GM21367 (cell line): ENCODE data around the gene WNT4.

Experiments used
- ATAC-seq: cut with Tn5 transposase; IDR thresholded peaks from one replicate; pipeline ENCODE4 v1.9.1; 2021; ENCODE audit not compliant: unreplicated experiment

The WNT4 gene

GRCh38 chr1:22164841-22165808, 22.2 kb upstream of the WNT4 start:
- ATAC-seq, result no peak

GRCh38 chr1:22163564-22163963, 20.7 kb upstream of the WNT4 start:
- no peak for ATAC-seq

GRCh38 chr1:22163137-22163536, 20.2 kb upstream of the WNT4 start:
- ATAC-seq, result no peak

- no peak for ATAC-seq
These were observed 17.0 kb upstream of the WNT4 start for GRCh38 chr1:22159891-22160290.

- no peak for ATAC-seq
These were observed 15.8 kb upstream of the WNT4 start for GRCh38 chr1:22158654-22159053.

GRCh38 chr1:22157359-22157966, 14.6 kb upstream of the WNT4 start:
- ATAC-seq, result no peak

- no peak for ATAC-seq
These were observed 12.6 kb upstream of the WNT4 start for GRCh38 chr1:22155517-22155916.

GRCh38 chr1:22154626-22155025, 11.7 kb upstream of the WNT4 start:
- no peak for ATAC-seq

- no peak for ATAC-seq
These were observed 11.0 kb upstream of the WNT4 start for GRCh38 chr1:22153660-22154437.

GRCh38 chr1:22150923-22151322, 8.0 kb upstream of the WNT4 start:
- no peak for ATAC-seq

- ATAC-seq, result no peak
These were observed 407 bp downstream of the WNT4 start for GRCh38 chr1:22142315-22143064.

GRCh38 chr1:22141554-22142314, 1.2 kb downstream of the WNT4 start:
- no peak for ATAC-seq

GRCh38 chr1:22140694-22141093, 2.2 kb downstream of the WNT4 start:
- ATAC-seq, result no peak

- ATAC-seq, result no peak
These were observed 3.1 kb downstream of the WNT4 start for GRCh38 chr1:22139817-22140216.

GRCh38 chr1:22139066-22139594, 3.8 kb downstream of the WNT4 start:
- no peak for ATAC-seq

GRCh38 chr1:22137004-22137720, 5.7 kb downstream of the WNT4 start:
- ATAC-seq, result no peak

- ATAC-seq, result no peak
These were observed 9.0 kb downstream of the WNT4 start for GRCh38 chr1:22133931-22134324.

GRCh38 chr1:22133247-22133930, 9.5 kb downstream of the WNT4 start:
- no peak for ATAC-seq
